NCI-H460 (cell line): ENCODE data around the gene PCNA. TPM values are rescaled to one million over a fixed set of nuclear protein-coding genes. Genes with fewer than 3 reads are reported as not detected.
"Not testable (repeated sequence)": the region's sequence is repeated elsewhere in the genome, so short reads cannot be mapped to it uniquely, and the experiment has no call there.

Experiments
- DNase-seq: peaks from one replicate; pipeline ENCODE4 v3.0.0-alpha.2; 2016; ENCODE audit warnings: low read depth; ENCODE audit errors: extremely low read depth
- total RNA-seq: library from RNA; depleted of rRNA; stranded (reverse); fragments of >200 nt; shearing (Covaris generic); gene quantifications from 2 replicates; pipeline ENCODE4 v1.2.3, GENCODE V29; 2014

PCNA gene
- total RNA-seq, 1 experiment from 2014 or later = 145 TPM

GRCh38 chr20:5104479-5104878 lies 15.3 kb downstream of the PCNA start:
- DNase-seq = no peak

GRCh38 chr20:5100684-5101347 lies 18.9 kb downstream of the PCNA start:
- DNase-seq = peak; percentile 60

GRCh38 chr20:5099909-5100308 lies 19.8 kb downstream of the PCNA start:
- DNase-seq = not testable (repeated sequence)

GRCh38 chr20:5099009-5099408 lies 20.7 kb downstream of the PCNA start:
- not testable (repeated sequence) for DNase-seq

GRCh38 chr20:5096463-5096862 lies 23.3 kb downstream of the PCNA start:
- no peak for DNase-seq

GRCh38 chr20:5095931-5096330 lies 23.8 kb downstream of the PCNA start:
- no peak for DNase-seq

- DNase-seq = no peak
These were observed 24.3 kb downstream of the PCNA start for GRCh38 chr20:5095454-5095853.

GRCh38 chr20:5092765-5093339 lies 26.9 kb downstream of the PCNA start:
- no peak for DNase-seq

- no peak for DNase-seq
These were observed 27.9 kb downstream of the PCNA start for GRCh38 chr20:5091902-5092301.

GRCh38 chr20:5090191-5090590 lies 29.6 kb downstream of the PCNA start:
- DNase-seq = no peak

- no peak for DNase-seq
These were observed 31.1 kb downstream of the PCNA start for GRCh38 chr20:5088688-5089087.

GRCh38 chr20:5085380-5085779 lies 34.4 kb downstream of the PCNA start:
- DNase-seq = no peak

- DNase-seq = no peak
These were observed 39.3 kb downstream of the PCNA start for GRCh38 chr20:5080384-5080877.

GRCh38 chr20:5078399-5078958 lies 41.3 kb downstream of the PCNA start:
- DNase-seq = peak; percentile 54

GRCh38 chr20:5077761-5078387 lies 41.9 kb downstream of the PCNA start:
- DNase-seq = no peak

GRCh38 chr20:5076913-5077312 lies 42.8 kb downstream of the PCNA start:
- DNase-seq = not testable (repeated sequence)

- no peak for DNase-seq
These were observed 45.5 kb downstream of the PCNA start for GRCh38 chr20:5074232-5074674.

- DNase-seq = no peak
These were observed 46.0 kb downstream of the PCNA start for GRCh38 chr20:5073660-5074231.

- peak; percentile 94 for DNase-seq
These were observed 46.8 kb downstream of the PCNA start for GRCh38 chr20:5072756-5073659.

- DNase-seq = not testable (repeated sequence)
These were observed 47.8 kb downstream of the PCNA start for GRCh38 chr20:5071942-5072341.
